Activated CD4-positive, alpha-beta T cell treated with anti-CD3 and anti-CD28 coated beads, Interleukin-2, Interleukin-6, amounts not matched to agents 100 ng/mL and 50 ng/mL, durations not matched to agents 16 hours and 8 hours (primary cell): ENCODE measurements around the gene SNAI3.

ENCODE experiments used
- DNase-seq: peaks from one replicate; pipeline ENCODE4 v3.0.0-alpha.2; 2020

SNAI3 gene

DNA sequence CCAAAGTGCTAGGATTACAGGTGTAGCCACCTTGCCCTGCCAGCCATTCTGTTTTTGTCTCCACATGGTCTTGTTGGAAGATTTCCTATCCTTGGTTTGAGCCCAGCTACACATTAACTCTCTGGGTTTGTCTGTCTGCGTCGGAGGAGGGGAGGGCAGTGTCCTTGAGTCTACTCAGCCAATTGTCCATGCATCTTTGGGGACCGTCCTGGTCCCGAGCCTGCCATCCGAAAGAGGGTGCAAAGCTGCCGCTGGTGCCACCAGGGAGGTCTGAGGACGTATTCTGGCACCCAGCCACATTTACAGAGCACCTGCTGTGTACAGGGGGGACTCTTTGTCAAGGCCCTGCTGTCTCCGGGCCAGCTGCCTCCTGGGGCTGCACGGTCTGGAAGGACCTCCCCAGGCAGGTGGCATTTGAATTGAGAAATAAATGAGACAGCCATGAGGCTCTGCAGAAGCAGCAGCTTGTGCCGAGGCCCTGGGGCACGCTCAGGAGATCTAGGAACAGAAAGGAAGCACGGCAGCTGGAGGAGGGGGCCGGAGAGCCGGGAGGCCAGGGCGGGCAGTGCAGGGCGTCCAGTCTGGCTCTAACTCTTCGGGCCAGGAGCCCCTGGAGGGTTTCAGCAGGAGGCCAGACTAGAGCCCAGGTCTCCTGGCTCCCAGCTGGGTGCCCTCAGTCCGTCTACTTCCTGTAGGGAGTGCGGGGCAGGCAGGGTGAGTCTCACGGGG lies 36.9 kb downstream of the SNAI3 start:
- DNase-seq, result no peak

GRCh38 chr16:88647178-88648070 lies 38.9 kb downstream of the SNAI3 start:
- DNase-seq, result no peak

- no peak for DNase-seq
These were observed 39.8 kb downstream of the SNAI3 start for GRCh38 chr16:88646345-88647034.

DNA sequence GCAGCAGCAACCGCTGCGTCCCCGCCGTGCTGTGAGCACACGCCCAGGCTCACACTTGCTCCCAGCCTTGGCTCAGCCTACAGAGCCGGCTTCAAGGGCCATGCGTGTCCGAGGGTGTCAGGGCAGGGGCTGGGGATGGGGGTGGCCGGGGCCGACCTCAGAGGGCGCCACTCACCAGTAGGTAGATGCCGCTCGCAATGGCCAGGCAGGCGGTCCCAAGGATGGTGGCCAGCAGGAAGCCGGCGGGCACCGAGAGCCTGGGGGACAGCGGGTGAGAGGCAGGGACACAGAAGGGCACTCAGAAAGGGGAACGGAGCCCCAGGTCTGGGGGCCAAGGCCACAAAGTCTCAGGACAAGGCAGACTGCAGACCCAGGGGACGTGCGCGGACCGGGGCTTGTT lies 40.4 kb downstream of the SNAI3 start:
- no peak for DNase-seq

DNA sequence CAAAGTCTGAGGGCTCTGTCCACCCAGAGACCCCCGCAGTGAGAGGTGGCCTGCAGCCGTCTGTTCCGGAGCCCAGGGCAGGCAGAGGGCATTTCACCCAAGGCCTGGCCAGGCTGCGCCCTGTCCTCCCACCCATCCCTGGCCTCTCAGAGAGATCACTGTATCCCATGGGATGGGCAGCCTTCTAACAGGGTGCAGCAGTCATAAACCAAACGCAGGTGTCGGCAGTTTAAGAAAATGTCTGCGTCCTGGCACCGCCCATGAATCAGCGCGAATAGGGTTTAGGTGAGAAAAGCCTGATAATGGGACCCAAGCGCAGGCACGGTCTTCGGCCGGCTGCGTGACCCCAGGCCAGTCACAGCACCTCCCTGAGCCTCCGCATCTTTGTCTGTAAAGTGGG lies 40.9 kb downstream of the SNAI3 start:
- DNase-seq, result no peak

DNA sequence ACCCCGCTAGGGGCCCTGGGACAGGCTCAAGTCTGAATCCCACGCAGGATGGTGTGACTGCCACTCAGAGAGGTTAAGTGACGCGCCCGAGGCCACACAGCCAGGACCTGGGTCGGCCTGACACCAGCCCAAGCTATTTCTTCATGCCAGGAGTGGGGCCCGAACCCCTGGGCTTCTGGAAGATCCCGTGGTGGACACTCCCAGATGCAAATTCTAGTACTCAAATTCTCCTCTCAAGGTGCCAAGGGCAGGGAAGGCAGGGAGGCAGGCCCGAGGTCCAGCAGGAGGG lies 42.7 kb downstream of the SNAI3 start:
- no peak for DNase-seq

GRCh38 chr16:88642881-88643643 lies 43.2 kb downstream of the SNAI3 start:
- DNase-seq, result no peak

GRCh38 chr16:88640498-88641247 lies 45.6 kb downstream of the SNAI3 start:
- no peak for DNase-seq

DNA sequence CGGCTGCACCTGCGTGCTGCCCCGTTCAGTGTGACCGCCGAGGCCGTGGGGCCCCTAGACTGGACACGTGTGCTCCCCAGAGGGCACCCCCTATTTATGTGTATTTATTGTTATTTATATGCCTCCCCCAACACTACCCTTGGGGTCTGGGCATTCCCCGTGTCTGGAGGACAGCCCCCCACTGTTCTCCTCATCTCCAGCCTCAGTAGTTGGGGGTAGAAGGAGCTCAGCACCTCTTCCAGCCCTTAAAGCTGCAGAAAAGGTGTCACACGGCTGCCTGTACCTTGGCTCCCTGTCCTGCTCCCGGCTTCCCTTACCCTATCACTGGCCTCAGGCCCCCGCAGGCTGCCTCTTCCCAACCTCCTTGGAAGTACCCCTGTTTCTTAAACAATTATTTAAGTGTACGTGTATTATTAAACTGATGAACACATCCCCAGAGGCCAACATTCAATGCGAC lies 46.2 kb downstream of the SNAI3 start:
- no peak for DNase-seq

GRCh38 chr16:88639231-88640038 lies 46.9 kb downstream of the SNAI3 start:
- DNase-seq, result no peak

DNA sequence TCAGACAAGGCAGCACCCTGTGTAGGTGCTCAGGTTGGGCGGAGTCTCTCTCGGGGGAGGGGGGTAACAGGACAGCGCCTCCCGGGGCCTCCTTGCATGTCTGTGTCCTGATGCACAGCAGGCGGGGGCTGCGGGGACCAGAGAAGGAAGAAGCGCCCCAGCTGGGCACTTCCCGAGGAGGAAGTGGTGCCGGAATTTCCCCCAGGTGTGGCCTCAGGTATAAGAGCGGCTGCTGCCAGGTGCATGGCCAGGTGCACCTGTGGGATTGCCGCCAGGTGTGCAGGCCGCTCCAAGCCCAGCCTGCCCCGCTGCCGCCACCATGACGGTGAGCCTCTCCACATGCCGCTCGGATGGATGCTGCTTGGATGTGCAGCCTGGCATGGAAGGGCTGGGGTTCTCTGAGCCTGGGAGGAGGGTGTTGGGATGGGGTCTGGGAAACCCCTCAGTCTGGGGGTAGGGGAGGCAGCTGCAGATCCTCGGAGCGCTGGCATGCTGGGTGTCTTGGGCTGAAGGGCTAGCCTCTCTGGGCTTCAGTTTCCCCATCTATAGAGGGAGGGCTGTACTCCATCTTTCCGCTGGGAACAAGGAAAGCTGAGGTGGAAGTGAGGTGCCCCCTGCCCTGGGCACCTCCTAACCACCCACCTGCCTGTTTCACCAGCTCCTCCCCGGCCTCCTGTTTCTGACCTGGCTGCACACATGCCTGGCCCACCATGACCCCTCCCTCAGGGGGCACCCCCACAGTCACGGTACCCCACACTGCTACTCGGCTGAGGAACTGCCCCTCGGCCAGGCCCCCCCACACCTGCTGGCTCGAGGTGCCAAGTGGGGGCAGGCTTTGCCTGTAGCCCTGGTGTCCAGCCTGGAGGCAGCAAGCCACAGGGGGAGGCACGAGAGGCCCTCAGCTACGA lies 47.7 kb downstream of the SNAI3 start, which contains the start of gene IL17C:
Gene IL17C, plus strand, starts transcription at position 250 of the 908 bp plus-strand sequence. Its CDS starts 70 bp downstream, at position 320.
- DNase-seq, result no peak

DNA sequence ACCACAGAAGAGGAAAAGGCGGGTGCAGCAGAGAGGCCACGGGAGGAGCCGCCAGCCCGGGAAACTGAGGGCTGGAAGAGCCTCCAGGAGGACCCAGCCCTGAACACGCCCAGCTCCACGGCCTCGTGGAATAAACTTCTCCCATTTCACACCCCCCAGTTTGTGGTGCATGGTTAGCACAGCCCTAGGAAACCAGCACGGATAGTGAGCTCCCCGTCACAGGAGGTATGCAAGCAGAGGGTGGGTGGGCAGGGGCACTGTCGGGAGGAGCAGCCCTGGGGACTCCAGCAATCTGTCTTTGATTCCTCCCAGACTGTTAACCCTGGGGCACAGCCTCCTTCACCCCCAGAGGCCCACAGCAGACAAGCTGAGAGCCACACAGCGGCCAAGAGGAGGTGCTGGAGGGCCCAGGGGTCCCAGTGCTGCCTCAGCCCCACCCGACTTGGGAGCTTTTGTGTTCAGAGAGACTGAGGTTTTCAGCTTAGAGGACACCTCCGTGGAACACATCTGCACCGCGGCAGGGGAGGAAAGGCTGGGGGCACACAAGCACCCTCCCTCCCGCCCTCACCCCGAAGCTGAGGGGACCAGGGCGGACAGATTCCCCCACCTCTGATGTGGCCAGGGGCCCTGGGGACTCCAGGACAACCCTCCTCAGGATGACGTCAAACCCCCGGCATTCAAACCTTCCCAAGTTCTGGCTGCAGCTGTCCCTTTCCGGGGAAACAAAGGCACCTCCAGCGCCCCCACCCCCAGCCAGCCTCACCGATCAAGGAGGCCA lies 49.6 kb downstream of the SNAI3 start:
- no peak for DNase-seq

DNA sequence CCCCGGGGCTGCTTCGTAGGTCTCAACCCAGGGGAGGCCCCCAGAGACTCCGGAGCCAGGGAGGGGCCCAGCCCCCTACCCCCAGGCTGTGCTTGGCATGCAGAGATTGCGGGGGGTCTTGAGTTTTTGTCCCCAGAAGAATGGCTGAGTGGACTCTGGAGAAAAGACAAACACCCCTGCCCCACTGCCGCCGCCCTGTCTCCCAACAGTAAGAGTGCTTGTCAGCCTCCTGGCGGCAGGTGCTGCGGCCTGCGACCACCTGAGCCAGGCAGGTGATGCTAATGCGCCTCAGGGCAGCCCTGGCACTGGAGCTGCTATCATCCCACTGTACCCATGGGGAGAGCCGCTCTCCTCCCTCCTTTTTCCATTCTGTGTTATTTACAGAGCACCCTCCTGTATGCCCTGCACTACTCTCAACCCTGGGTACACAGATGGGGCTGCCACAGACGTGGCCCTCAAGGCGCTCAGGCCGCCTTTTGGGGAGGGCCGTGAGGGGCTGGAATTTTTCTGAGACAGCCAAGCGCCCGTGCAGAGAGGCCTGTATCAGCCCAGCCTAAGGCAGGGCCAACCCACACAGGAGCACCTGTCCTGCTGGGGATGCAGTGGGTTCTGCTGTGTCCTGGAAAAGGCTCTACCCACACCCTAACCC lies 50.5 kb downstream of the SNAI3 start:
- DNase-seq, result no peak

DNA sequence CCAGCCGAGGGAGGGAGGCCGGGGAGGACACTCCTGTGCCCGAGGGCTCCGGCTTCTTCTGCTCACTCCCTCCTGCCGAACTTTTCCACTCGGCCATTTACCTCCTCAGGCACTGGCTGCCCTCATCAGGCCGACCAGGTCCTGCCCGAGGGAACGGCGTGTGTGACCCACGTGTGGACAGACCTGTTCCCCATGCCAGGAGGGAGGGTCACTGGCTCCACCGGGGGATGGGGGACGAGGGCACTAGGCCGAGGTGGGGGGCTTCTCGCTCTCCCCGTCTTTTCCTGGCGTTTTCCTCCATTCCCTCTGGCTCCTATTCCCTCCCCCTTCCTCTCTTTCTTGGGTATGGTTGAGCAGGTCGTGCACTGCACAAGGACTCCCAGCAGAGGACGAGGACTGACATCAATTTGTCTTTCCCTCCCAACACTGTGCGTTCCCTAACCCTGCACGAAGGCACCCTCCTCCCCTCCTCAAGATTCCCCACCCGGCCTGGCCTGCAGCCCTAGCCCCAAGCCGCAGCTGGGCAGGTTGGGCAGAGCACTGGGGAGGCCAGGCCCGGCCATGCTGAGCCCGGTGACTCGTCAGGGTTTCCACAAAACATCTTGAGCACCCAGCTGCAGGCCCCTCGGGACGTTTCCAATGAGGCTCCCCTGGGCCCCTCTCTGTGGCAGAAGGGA lies 51.2 kb downstream of the SNAI3 start:
- no peak for DNase-seq

DNA sequence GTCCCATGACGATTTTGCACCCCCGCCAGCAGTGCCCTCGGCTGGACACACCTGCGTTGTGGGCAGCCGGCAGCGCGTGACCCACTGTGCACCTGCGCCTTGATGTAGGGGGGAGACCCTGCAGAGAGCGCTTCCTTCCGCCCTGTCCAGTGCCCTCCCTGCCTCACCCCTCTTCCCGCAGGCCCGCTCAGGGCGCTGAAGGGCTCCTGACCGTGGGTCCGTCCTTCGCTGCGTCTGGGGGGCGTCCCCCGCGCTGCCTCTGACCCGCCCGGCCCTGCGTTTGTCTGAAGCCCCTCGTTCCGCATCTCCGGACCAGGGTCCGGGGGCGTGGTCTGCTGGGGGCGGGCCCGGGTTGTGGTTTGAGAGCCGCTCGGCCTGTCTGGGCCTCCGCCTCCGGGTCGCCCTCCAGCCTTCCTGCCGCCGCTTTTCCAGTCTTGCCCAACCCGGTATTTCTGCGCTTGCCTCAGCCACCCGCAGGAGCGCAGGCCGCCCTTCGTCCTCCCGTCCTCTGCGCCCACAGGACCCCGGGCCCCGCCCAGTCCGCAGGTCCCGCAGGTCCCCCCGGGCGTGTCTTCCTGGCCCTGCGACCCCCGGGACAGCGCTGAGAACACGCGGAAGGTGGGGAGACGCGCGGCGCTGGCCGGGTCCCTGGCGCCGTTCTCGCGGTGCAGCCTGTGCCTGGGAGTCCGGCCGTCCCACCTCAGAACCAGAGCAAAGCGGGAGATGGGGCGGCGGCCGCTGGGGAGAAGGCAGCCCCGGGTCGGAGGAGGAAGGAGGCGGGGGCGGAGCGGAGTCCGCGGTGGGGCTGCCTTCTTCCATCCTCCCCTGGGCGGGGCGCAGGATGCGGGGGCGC lies 51.9 kb downstream of the SNAI3 start:
- DNase-seq, result peak; percentile 66

DNA sequence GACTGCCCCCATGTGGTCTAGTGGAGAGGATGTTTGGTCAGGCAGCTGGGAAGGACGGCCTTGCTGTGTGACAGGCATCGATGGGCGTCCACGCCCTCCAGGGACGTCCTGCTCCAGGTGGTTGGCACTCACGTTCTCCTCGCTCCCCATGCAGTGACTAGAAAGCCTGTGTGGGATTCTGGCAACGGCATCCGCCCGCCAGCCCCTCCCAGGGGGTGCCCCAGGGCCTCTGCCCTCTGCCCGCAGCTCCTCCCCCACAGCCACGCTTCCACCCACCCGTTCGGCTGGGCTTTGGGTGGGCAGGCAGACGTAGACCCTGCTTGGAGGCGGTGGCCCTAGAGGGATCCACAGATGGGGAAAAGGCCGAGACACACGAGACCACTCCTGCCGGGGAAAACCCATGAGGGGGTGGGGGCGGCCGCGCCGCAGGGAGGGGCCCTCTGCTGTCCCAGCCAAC lies 52.6 kb downstream of the SNAI3 start:
- peak; percentile 64 for DNase-seq

DNA sequence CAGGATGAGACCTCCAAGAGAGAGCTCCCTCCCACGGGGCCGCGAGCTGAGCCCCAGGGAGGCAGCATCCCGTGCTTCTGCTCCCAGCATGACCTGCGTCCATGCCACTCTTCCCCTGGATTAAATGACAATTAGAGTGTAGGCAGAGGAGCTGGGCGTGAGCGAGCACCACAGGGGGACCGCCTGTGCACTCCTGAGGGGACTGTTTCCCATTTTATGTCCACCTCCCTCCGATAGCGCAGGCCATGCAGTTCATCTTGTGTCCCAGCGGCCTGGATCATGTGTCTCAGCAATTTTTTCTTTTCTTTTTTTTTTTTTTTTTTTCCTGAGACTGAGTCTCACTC lies 53.7 kb downstream of the SNAI3 start:
- DNase-seq, result no peak
